Memory B cell (primary cell): Measurements from ENCODE around the gene CLIC3.

Experiments used
- ATAC-seq: fragments of 150-1000 bp; cut with Tn5 transposase; 2 replicates; pipeline ENCODE4 v1.10.0; 2021; ENCODE audit warnings: low read depth, mild to moderate bottlenecking, moderate library complexity
- DNase-seq, 2 donors: peaks; one replicate each; pipeline ENCODE4 v3.0.0; 2022; ENCODE audit warnings: low spot score in 2 of 2
- H3K27ac Mint-ChIP-seq: one replicate; pipeline ENCODE4 v1.8.0; 2022; ENCODE audit warnings: mild to moderate bottlenecking, moderate library complexity, mixed read lengths
- H3K27me3 Mint-ChIP-seq: one replicate; pipeline ENCODE4 v1.8.0; 2022; ENCODE audit warnings: mixed read lengths
- H3K36me3 Mint-ChIP-seq: one replicate; pipeline ENCODE4 v1.8.0; 2022; ENCODE audit warnings: mild to moderate bottlenecking, mixed read lengths
- H3K4me1 Mint-ChIP-seq: one replicate; pipeline ENCODE4 v1.8.0; 2022; ENCODE audit warnings: mixed read lengths
- H3K4me3 Mint-ChIP-seq: one replicate; pipeline ENCODE4 v1.8.0; 2022; ENCODE audit warnings: mild to moderate bottlenecking, moderate library complexity, mixed read lengths
- H3K9me3 Mint-ChIP-seq: one replicate; pipeline ENCODE4 v1.8.0; 2022; ENCODE audit warnings: mixed read lengths

CLIC3 gene

DNA sequence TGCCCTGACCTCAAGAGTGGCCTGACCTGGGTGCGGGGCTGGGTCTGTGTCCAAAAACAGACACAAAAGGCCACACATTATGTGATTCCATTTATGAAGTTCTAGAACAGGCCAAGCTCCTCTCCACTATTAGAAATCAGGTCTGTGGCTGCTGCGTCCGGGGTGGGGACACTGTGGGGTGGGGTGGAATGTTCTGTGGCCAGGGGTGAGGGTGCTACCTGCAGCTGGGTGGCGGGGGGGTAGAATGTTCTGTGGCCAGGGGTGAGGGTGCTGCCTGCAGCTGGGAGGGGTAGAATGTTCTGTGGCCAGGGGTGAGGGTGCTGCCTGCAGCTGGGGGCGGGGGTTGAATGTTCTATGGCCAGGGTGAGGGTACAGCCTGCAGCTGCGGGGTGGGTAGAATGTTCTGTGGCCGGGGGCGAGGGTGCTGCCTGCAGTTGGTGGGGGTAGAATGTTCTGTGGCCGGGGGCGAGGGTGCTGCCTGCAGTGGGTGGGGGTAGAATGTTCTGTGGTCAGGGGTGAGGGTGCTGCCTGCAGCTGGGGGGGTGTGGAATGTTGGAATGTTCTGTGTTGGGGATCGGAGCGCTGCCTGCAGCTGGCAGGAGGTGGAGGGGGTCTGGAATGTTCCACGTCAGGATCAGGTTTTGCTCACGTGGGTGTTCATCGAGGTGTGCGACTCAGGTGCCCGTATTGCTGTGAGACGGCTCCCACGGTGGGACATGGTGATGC is 36.0 kb downstream of the CLIC3 start:
- ATAC-seq (no peak), DNase-seq (no peak)
- H3K27ac Mint-ChIP-seq = no peak overlapping the region
- peaks cover 6% of the 10 kb centered on the region for H3K4me1 Mint-ChIP-seq
- H3K4me3 Mint-ChIP-seq = no peak overlapping the region
- peaks cover 4% of the 10 kb centered on the region for H3K36me3 Mint-ChIP-seq
- peaks cover 4% of the 10 kb centered on the region for H3K9me3 Mint-ChIP-seq
- peaks cover 13% of the 10 kb centered on the region for H3K27me3 Mint-ChIP-seq

DNA sequence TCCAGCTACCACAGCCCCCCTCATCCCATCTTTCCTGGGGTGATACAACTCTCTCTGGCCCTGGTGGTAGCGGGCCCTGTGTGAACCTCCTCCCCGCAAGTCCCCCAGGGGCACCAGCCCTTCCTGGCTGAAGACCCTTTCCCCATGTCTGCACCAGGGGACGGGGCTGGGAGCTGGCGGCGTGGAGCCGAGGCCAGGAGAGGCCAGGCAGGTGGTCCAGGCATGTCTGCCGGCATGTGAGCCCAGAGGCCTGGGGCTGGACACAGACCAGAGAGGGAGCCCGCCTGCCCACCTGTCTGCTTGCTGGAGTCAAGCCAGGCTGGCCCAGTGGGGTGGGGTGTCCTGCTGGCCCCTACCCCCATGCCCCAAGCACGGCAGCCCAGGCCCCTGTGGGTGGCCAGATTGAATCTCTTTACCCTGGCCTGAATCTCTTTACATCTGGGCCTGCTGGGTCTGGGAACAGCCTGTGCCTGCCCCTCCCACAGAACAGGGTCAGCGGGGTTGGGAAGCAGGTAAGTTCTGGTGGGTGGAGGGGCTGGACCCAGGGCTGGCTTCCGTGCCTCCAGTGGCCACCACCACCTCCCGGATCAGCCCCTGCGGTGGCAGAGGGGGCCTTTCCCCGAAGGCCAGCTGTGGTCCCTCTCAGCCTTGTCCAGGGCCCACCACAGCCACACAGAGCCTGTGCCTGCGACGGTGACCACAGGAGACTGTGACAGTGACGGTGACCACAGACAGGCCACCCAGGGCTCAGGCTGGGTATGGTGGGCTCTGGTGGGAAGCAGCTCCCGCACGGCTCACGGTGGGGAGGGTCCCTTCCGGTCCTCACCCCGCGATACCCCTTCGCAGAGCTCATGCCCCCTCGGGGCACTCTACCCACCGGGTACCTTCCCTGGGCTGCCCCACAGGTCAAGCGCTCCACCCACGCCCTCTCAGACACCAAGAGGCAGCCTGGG is 37.2 kb downstream of the CLIC3 start:
- ATAC-seq = no peak
- no peak for DNase-seq
- Mint-ChIP-seq H3K4me3 (no peak overlapping the region), H3K9me3 (peaks cover 4% of the 10 kb centered on the region), H3K36me3 (peaks cover 4% of the 10 kb centered on the region), H3K4me1 (peaks cover 5% of the 10 kb centered on the region), H3K27me3 (peaks cover 20% of the 10 kb centered on the region), H3K27ac (no peak overlapping the region)

DNA sequence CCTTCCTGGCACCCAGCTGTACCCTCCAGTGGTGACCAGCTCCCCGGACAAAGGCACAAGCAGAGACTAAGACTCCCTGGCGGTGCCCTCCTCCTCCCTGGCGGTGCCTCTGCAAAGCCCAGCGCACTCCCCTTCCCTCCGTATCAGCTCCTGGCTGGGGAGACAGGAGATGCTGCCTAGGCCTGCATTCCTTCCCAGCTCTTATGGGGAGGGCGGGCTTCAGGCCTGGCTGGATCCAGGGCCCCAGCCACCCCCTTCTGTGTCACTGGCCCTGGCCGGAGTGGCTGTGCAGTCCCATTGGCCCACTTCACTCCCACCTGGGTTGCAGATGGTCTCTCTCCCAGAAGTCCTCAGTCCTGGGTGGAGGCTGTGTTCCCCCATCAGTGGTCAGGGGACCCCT is 37.9 kb downstream of the CLIC3 start:
- Mint-ChIP-seq H3K27ac (no peak overlapping the region), H3K27me3 (peaks cover 20% of the 10 kb centered on the region), H3K9me3 (peaks cover 4% of the 10 kb centered on the region), H3K4me3 (no peak overlapping the region), H3K4me1 (peaks cover 5% of the 10 kb centered on the region), H3K36me3 (peaks cover 4% of the 10 kb centered on the region)
- ATAC-seq = no peak
- DNase-seq = no peak

DNA sequence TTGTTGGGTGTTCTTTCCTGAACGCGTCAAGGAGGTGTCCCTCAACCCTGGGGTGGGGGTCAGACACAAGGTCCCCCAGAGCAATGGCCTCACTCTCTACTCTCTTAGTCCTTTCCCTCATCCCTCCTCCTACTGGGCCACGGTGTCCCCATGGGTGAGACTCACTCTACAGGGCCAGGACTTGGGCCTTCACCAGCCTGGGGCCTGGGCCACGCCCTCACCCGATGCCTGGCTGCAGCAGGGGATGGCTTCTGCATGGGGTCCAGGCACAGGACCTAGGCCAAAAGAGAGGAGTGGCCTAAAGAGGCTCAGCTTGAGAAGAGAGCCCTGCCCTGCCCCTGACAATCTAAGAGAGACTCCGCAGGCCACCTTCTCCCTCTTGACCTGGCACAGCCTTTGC is 38.5 kb downstream of the CLIC3 start:
- Mint-ChIP-seq H3K27me3 (peaks cover 20% of the 10 kb centered on the region), H3K4me1 (peaks cover 5% of the 10 kb centered on the region), H3K36me3 (peaks cover 4% of the 10 kb centered on the region), H3K9me3 (peaks cover 4% of the 10 kb centered on the region), H3K27ac (no peak overlapping the region), H3K4me3 (no peak overlapping the region)
- DNase-seq (no peak), ATAC-seq (no peak)

DNA sequence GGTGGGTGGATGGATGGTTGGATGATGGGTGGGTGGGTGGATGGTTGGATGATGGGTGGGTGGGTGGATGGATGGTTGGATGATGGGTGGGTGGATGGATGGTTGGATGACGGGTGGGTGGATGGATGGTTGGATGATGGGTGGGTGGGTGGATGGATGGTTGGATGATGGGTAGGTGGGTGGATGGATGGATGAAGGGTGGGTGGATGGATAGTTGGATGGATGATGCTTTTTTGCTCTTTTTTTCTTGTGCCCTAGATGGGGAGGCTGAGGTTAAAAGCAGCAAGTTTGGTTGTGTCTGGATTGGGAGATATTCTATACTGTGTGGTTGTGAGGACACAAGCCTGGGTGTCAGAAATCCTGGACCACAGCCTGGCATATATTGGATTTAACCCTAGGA is 38.9 kb downstream of the CLIC3 start:
- H3K9me3 Mint-ChIP-seq = peaks cover 4% of the 10 kb centered on the region
- peaks cover 20% of the 10 kb centered on the region for H3K27me3 Mint-ChIP-seq
- ATAC-seq (no peak), DNase-seq (no peak)
- H3K36me3 Mint-ChIP-seq = peaks cover 4% of the 10 kb centered on the region
- H3K4me3 Mint-ChIP-seq = no peak overlapping the region
- H3K27ac Mint-ChIP-seq = no peak overlapping the region
- H3K4me1 Mint-ChIP-seq = peaks cover 5% of the 10 kb centered on the region

DNA sequence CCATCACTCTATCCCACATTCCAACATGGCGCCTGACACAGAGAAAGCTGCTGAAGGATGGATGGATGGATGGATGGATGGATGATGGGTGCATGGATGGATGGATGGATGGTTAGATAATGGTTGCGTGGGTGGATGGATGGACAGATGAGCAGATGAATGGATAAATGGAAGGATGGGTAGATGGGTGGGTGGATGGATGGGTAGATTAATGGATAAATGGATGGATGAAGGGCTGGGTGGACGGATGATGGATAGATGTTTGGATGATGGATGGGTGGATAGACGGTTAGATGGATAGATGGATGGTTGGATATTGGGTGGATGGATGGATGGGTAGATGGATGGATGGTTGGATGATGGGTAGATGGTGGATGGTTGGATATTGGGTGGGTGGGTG is 39.8 kb downstream of the CLIC3 start:
- Mint-ChIP-seq H3K4me1 (peaks cover 5% of the 10 kb centered on the region), H3K4me3 (no peak overlapping the region), H3K36me3 (peaks cover 4% of the 10 kb centered on the region), H3K27me3 (peaks cover 20% of the 10 kb centered on the region), H3K27ac (no peak overlapping the region), H3K9me3 (peaks cover 4% of the 10 kb centered on the region)
- no peak for DNase-seq
- ATAC-seq = no peak

DNA sequence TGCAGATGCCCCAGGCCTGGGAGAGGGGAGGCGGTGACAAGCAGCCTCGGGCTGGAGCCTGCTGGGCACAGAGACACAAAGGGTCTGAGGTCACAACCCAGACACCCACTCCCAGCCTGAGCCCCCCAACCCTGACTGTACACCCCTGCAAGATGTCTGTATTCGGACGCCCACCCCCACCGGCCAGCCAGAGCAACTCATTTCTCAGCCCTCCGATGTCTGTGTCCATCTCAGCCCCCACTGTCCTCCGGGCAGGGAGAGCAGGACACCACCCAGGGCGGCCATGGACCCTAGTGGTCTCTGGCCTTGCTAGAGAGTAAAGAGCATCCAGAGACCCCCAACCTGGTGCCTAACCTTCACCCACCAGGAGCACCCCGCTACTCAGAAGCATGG is 40.4 kb downstream of the CLIC3 start:
- Mint-ChIP-seq H3K9me3 (peaks cover 4% of the 10 kb centered on the region), H3K36me3 (peaks cover 4% of the 10 kb centered on the region), H3K4me3 (no peak overlapping the region), H3K4me1 (peaks cover 5% of the 10 kb centered on the region), H3K27me3 (peaks cover 20% of the 10 kb centered on the region), H3K27ac (no peak overlapping the region)
- DNase-seq (no peak), ATAC-seq (no peak)

DNA sequence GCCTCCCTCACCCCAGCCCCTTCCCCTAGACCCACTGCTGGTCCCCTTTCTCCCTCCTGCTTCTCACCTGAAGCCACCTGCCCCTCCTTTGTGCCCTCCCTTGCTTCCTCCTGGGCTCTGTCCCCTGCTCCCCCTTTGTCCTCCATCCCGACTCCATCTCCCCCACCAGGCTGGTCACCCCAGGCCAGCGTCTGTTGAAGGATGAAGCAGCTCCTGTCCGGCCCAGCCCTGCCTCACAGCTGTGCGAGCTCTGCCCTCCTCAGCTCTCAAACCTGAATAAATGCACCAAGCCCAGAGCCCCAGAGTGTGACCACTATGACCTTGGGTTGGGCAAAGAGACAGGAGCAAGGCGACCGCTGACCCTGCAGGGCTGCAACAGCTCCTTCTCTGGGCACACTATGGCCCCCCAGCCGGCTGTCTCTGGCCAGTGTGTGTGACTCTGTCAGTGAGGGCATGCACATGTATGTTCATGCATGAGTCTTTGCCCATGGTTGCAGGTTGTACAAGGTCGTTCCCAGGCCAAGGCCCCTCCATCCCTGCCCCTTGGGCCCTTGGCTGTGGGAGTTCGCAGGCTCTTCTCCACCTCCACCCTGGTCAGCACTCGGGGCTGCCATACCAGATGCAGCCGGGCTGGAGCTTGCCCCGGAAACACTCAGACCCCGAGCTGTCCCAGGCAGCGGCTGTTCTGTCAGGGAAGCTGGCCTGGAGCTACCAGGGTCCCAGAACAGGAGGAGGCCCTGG is 41.0 kb downstream of the CLIC3 start:
- H3K9me3 Mint-ChIP-seq = peaks cover 4% of the 10 kb centered on the region

DNA sequence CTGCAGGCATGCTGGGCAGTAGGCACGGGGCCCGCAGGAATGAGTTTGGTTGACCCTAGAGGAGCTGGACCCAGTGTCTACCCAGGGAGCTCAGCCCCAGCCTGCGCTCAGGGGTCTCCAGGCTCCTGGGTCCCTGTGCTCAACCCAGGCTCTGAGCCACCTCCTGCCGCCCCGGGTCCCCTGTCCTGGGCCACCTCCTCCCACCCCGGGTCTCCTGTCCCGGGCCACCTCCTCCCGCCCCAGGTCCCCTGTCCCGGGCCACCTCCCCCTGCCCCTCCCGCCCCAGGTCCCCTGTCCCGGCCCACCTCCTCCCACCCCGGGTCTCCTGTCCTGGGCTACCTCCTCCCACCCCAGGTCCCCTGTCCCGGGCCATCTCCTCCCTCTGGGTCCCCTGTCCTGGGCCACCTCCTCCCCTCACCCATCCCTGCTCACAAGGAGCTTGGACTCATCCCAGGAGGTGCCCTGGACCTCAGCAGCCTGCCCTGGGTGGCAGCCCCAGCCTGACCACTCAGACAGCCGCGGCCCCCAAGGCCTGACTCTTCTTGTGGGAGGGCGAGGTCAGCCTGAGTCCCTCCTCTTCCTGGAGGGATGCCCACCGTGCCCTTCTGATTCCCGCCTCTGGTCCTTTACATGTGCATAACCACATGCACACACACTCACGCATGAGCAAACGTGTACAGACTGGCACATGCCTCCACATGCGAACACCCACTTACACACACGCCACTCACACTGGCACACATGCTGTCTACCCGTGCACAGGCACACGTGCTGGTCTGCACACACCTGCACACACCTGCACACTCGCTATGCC is 41.9 kb downstream of the CLIC3 start:
- Mint-ChIP-seq H3K27me3 (peaks cover 16% of the 10 kb centered on the region), H3K4me1 (peaks cover 7% of the 10 kb centered on the region), H3K9me3 (peaks cover 4% of the 10 kb centered on the region), H3K36me3 (peaks cover 4% of the 10 kb centered on the region), H3K27ac (no peak overlapping the region), H3K4me3 (no peak overlapping the region)
- DNase-seq = no peak
- no peak for ATAC-seq

More for the DNA sequence above, 41.0 kb downstream of the CLIC3 start:
- ATAC-seq (no peak), DNase-seq (no peak)
- Mint-ChIP-seq H3K4me1 (peaks cover 5% of the 10 kb centered on the region), H3K36me3 (peaks cover 4% of the 10 kb centered on the region), H3K27ac (no peak overlapping the region), H3K27me3 (peaks cover 18% of the 10 kb centered on the region), H3K4me3 (no peak overlapping the region)

DNA sequence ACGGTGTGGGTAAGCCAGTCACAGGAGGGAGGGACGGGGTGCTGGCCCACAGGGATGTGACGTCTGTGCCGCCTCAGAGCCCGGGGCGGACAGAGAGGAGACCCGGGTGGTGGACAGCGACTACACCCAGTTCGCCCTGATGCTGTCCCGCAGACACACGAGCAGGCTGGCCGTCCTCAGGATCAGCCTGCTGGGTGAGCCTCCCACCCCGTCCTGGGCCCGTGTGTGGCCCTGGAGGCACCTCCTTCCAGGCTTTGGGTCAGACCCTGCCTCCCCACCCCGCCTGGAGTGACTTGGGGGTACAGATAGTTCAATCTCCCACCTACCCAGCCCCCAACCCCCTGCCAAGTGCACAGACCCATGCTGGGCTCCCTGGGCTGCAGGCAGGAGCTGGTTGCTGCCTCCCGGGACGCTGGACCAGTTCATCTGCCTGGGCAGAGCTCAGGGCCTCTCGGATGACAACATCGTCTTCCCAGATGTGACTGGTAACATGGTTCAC is 42.5 kb downstream of the CLIC3 start:
- ATAC-seq (no peak), DNase-seq (no peak)
- H3K9me3 Mint-ChIP-seq = peaks cover 4% of the 10 kb centered on the region
- peaks cover 4% of the 10 kb centered on the region for H3K36me3 Mint-ChIP-seq
- H3K27me3 Mint-ChIP-seq = peaks cover 15% of the 10 kb centered on the region
- H3K27ac Mint-ChIP-seq = no peak overlapping the region
- H3K4me3 Mint-ChIP-seq = no peak overlapping the region
- peaks cover 7% of the 10 kb centered on the region for H3K4me1 Mint-ChIP-seq

DNA sequence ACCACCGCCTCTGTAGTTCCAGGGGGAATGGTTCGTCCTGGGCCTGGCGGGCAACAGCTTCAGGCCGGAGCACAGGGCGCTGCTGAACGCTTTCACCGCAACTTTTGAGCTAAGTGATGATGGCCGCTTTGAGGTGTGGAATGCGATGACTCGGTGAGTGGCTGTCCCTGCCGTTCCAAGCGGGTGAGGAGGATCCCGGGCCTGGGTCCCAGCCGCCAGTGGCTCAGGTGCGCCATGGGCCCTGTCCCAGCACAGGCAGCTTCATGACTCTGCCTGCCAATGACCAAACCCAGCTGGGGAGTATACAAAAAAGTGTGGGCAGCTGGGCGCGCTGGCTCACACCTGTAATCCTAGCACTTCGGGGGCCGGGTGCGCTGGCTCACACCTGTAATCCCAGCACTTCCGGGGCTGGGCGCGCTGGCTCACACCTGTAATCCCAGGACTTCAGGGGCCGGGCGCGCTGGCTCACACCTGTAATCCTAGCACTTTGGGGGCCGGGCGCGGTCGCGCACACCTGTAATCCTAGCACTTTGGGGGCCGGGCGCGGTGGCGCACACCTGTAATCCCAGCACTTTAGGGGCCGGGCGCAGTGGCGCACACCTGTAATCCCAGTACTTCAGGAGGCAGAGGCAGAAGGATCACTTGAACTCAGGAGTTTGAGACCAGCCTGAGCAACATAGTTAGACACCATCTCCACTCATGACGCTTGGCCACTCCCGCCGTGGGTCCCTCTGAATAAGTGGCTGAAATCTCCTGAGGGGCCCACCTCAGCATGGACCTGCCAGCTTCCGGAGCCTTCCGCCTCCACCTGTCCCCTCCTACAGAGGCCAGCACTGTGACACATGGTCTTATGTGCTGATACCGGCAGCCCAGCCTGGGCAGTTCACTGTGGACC is 43.2 kb downstream of the CLIC3 start:
- peaks cover 7% of the 10 kb centered on the region for H3K4me1 Mint-ChIP-seq
- H3K36me3 Mint-ChIP-seq = peaks cover 4% of the 10 kb centered on the region
- no peak overlapping the region for H3K27ac Mint-ChIP-seq
- no peak for ATAC-seq
- peaks cover 12% of the 10 kb centered on the region for H3K27me3 Mint-ChIP-seq
- peaks cover 4% of the 10 kb centered on the region for H3K9me3 Mint-ChIP-seq
- no peak for DNase-seq
- no peak overlapping the region for H3K4me3 Mint-ChIP-seq

DNA sequence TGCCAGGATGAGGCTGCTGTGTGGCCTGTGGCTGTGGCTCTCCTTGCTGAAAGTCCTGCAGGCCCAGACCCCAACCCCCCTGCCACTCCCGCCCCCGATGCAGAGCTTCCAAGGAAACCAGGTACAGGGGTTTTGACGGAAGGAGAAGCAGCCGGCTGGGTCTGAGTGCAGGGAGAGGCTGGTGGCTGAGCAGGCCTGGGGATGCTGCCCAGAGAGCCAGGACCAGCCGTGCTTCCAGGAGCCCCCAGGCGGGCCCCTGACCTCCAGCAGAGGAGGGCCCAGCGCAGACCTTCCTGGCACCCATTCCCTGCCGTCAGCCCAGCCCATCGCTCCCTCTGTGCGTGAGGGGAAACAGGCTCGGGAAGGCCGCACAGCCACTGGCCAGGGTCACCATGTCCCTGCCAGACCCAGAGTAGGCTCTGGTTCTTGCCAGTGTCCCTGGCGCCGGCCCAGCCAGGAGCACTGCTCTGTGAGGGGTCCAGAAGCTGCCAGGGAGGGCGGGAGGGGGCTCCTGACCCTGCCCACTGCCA is 44.0 kb downstream of the CLIC3 start:
- peaks cover 7% of the 10 kb centered on the region for H3K4me1 Mint-ChIP-seq
- no peak for ATAC-seq
- H3K27me3 Mint-ChIP-seq = peaks cover 12% of the 10 kb centered on the region
- DNase-seq = no peak
- no peak overlapping the region for H3K4me3 Mint-ChIP-seq
- H3K27ac Mint-ChIP-seq = no peak overlapping the region
- H3K9me3 Mint-ChIP-seq = peaks cover 4% of the 10 kb centered on the region
- peaks cover 4% of the 10 kb centered on the region for H3K36me3 Mint-ChIP-seq
